ENCODE results near the gene HIC2.
"Not testable (repeated sequence)": the region's sequence is repeated elsewhere in the genome, so short reads cannot be mapped to it uniquely, and the experiment has no call there.

Gene HIC2

GRCh38 chr22:21497984-21498383 is 80.8 kb downstream of the HIC2 start:
- not testable (repeated sequence) for DNase-seq

GRCh38 chr22:21498489-21498888 is 81.3 kb downstream of the HIC2 start:
- not testable (repeated sequence) for DNase-seq

GRCh38 chr22:21499623-21500506 is 82.7 kb downstream of the HIC2 start:
- not testable (repeated sequence) for DNase-seq
